Measurements from ENCODE around the gene MYH10.

The MYH10 gene

DNA sequence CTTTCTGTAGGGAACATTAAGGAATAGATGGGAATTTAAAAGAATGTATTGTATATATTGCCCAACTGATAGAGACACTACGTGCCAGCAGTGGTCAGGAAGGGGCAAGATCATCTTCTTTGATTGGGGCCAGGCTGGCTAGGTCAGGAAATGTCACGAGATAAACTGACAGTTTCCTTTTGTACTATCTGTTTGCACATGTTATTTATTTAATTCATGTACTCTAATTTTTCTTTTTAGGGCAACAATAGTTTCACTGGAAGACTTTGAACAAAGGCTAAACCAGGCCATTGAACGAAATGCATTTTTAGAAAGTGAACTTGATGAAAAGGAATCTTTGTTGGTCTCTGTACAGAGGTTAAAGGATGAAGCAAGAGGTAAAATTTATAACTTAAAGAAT, 182.2 kb downstream of the MYH10 start:
- Histone ChIP-seq H3K4me1 (ENCODE audit: control insufficient read depth, insufficient read depth, low read length, poor library complexity, severe bottlenecking) (no peaks in the 10 kb centered on the region), H3K9me3 (ENCODE audit: control insufficient read depth, low read length) (no peaks in the 10 kb centered on the region), H3K36me3 (ENCODE audit: control insufficient read depth, insufficient read depth, low read length) (peaks cover 92% of the 10 kb centered on the region), H3K4me3 (ENCODE audit: extremely low read depth, insufficient read depth, low read length, poor library complexity, severe bottlenecking) (no peak overlapping the region), H3K27ac (ENCODE audit: low read depth, low read length, severe bottlenecking) (no peak overlapping the region)
- 92 to 100% methylated on average over 1 to 2 of the region's 3 CpGs for WGBS, 2 experiments (ENCODE audit: insufficient coverage in 2 of 2)

DNA sequence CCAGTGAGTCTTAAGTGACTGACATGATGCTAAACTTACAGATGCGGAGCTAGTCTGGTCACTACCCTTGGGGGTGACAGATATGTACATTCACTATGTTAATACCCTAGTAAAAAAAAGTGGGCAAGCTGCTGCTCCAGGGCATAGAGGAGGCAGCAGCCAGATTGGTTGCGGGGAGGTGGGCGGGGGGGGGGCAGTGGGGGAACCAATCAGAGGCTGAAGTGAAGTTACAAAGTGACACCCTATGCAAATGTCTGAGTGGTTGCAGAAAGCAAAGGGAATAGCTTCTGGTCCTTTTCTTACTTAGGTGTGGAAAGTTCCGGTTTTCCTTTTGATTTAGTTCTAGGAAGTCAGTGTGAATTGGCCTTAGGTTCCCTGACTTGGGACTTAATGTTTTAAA, 182.7 kb downstream of the MYH10 start:
- Histone ChIP-seq H3K9me3 (ENCODE audit: control insufficient read depth, low read length) (no peaks in the 10 kb centered on the region), H3K4me1 (ENCODE audit: control insufficient read depth, insufficient read depth, low read length, poor library complexity, severe bottlenecking) (no peaks in the 10 kb centered on the region), H3K4me3 (ENCODE audit: extremely low read depth, insufficient read depth, low read length, poor library complexity, severe bottlenecking) (no peak overlapping the region), H3K36me3 (ENCODE audit: control insufficient read depth, insufficient read depth, low read length) (peaks cover 87% of the 10 kb centered on the region), H3K27ac (ENCODE audit: low read depth, low read length, severe bottlenecking) (no peak overlapping the region)
- 92% methylated on average over 2 of the region's 4 CpGs; no CpG with 5 or more reads in 1 of the 2 experiments for WGBS, 2 experiments (ENCODE audit: insufficient coverage in 2 of 2)

DNA sequence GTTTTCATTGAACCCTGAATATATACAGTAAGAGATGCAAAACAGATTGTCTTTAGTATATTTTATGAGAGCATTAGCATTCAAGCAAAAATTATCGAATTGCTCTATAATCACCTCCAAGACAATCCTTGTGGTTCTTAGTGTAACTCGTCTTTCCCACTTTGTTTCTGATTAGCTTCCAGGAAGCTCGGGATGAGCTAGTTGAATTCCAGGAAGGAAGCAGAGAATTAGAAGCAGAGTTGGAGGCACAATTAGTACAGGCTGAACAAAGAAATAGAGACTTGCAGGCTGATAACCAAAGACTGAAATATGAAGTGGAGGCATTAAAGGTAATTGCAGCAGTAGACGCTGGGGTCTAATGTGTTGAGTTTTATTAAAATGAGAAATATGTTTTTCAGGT, 185.0 kb downstream of the MYH10 start:
- WGBS, 2 experiments (ENCODE audit: insufficient coverage in 2 of 2), result 92 to 93% methylated on average over 2 to 3 of the region's 4 CpGs
- Histone ChIP-seq H3K4me1 (ENCODE audit: control insufficient read depth, insufficient read depth, low read length, poor library complexity, severe bottlenecking) (no peaks in the 10 kb centered on the region), H3K27ac (ENCODE audit: low read depth, low read length, severe bottlenecking) (peak overlapping the region; percentile 3), H3K4me3 (ENCODE audit: extremely low read depth, insufficient read depth, low read length, poor library complexity, severe bottlenecking) (no peak overlapping the region), H3K36me3 (ENCODE audit: control insufficient read depth, insufficient read depth, low read length) (peaks cover 67% of the 10 kb centered on the region), H3K9me3 (ENCODE audit: control insufficient read depth, low read length) (no peaks in the 10 kb centered on the region)

DNA sequence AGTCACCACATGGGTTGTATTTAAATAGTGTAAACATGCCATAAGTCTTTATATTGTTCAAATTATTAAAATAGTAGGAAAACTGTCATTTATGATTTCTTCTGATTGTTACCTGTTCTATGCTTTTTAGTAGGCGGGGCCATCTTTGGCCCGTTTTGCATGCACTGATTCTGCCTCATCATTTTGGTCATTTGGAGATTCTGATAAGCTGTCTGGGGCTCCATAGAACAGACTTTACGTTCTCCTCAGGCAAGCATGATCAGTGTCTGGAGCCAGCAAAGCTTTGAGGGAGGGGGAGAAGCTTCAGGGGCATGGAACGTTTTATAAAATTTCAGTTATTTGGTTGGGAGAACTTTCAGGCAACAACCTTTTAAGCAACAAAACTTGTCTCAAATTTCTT, 186.0 kb downstream of the MYH10 start:
- H3K9me3 ChIP-seq (ENCODE audit: control insufficient read depth, low read length), result no peaks in the 10 kb centered on the region
- peaks cover 67% of the 10 kb centered on the region for H3K36me3 ChIP-seq (ENCODE audit: control insufficient read depth, insufficient read depth, low read length)
- no peak overlapping the region for H3K4me3 ChIP-seq (ENCODE audit: extremely low read depth, insufficient read depth, low read length, poor library complexity, severe bottlenecking)
- no peak overlapping the region for H3K27ac ChIP-seq (ENCODE audit: low read depth, low read length, severe bottlenecking)
- 96% methylated on average over 3 of the region's 4 CpGs for WGBS, 2 experiments (ENCODE audit: insufficient coverage in 2 of 2)
- no peaks in the 10 kb centered on the region for H3K4me1 ChIP-seq (ENCODE audit: control insufficient read depth, insufficient read depth, low read length, poor library complexity, severe bottlenecking)

DNA sequence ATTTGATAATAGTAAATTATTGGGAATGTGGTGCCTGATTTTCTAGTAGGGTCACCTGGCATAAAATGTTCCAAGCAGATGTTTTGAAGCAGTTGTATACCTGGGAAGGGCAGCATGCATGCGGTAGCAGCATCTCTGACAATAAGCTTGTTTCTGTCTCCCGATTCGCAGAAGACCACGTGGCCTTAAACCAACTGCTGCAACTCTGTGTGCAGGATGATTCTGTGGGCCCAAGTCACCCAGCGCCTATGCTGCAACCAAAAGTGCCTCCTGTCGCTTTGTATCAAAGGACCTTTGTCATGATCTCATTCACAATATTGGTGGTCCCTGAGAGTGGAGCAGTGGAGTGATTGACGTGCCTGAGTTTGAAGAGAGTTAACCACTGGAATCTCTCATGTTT, 186.8 kb downstream of the MYH10 start:
- no peaks in the 10 kb centered on the region for H3K4me1 ChIP-seq (ENCODE audit: control insufficient read depth, insufficient read depth, low read length, poor library complexity, severe bottlenecking)
- H3K27ac ChIP-seq (ENCODE audit: low read depth, low read length, severe bottlenecking), result no peak overlapping the region
- WGBS, 2 experiments (ENCODE audit: insufficient coverage in 2 of 2), result 93 to 95% methylated on average over 4 to 7 of the region's 7 CpGs
- H3K4me3 ChIP-seq (ENCODE audit: extremely low read depth, insufficient read depth, low read length, poor library complexity, severe bottlenecking), result no peak overlapping the region
- H3K9me3 ChIP-seq (ENCODE audit: control insufficient read depth, low read length), result no peaks in the 10 kb centered on the region
- H3K36me3 ChIP-seq (ENCODE audit: control insufficient read depth, insufficient read depth, low read length), result peaks cover 66% of the 10 kb centered on the region

DNA sequence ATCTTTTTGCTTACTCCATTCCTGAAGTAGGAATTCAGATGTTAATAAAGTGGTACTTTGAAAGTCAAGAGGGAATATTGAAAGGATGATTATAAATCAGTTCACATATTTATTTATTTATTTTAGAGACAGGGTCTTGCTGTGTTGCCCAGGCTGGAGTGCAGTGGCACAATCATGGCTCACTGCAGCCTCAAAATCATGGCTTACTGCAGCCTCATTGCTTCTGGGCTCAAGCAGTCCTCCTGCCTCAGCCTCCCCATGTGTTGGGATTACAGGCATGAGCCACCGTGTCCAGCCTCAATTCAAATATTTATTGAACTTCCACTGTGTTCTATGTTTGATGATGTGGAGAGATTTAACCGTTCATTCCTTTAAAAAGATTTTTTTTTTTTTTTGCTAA, 188.2 kb downstream of the MYH10 start:
- no CpG with 5 or more reads among the region's 2 CpGs for WGBS, 2 experiments (ENCODE audit: insufficient coverage in 2 of 2)
- H3K4me3 ChIP-seq (ENCODE audit: extremely low read depth, insufficient read depth, low read length, poor library complexity, severe bottlenecking), result no peak overlapping the region
- H3K27ac ChIP-seq (ENCODE audit: low read depth, low read length, severe bottlenecking), result no peak overlapping the region
- no peaks in the 10 kb centered on the region for H3K4me1 ChIP-seq (ENCODE audit: control insufficient read depth, insufficient read depth, low read length, poor library complexity, severe bottlenecking)
- H3K36me3 ChIP-seq (ENCODE audit: control insufficient read depth, insufficient read depth, low read length), result peaks cover 60% of the 10 kb centered on the region
- H3K9me3 ChIP-seq (ENCODE audit: control insufficient read depth, low read length), result no peaks in the 10 kb centered on the region

DNA sequence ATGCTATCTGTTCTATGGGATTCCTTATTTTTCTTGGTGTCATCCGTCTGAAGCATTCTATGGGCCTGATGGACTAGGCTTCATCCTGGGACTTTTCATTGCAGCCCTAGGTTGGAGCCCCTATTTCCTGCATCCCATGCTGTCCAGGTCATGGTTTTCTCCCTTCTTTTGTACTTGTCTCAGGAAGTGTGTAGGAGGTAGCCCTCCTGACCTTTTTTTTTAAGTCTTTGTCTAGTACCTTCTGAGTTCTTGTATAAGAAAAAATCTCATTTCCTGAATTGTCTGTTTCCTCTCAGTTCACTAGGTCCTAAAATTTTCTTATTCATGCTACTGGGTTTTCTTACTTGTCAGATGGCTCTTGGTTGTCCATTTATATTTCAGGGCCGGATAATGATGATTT, 188.8 kb downstream of the MYH10 start:
- Histone ChIP-seq H3K27ac (ENCODE audit: low read depth, low read length, severe bottlenecking) (no peak overlapping the region), H3K4me3 (ENCODE audit: extremely low read depth, insufficient read depth, low read length, poor library complexity, severe bottlenecking) (no peak overlapping the region), H3K4me1 (ENCODE audit: control insufficient read depth, insufficient read depth, low read length, poor library complexity, severe bottlenecking) (no peaks in the 10 kb centered on the region), H3K36me3 (ENCODE audit: control insufficient read depth, insufficient read depth, low read length) (peaks cover 54% of the 10 kb centered on the region), H3K9me3 (ENCODE audit: control insufficient read depth, low read length) (no peaks in the 10 kb centered on the region)
- WGBS, 2 experiments (ENCODE audit: insufficient coverage in 2 of 2), result 91% methylated on average over 1 of the region's 2 CpGs; no CpG with 5 or more reads in 1 of the 2 experiments

DNA sequence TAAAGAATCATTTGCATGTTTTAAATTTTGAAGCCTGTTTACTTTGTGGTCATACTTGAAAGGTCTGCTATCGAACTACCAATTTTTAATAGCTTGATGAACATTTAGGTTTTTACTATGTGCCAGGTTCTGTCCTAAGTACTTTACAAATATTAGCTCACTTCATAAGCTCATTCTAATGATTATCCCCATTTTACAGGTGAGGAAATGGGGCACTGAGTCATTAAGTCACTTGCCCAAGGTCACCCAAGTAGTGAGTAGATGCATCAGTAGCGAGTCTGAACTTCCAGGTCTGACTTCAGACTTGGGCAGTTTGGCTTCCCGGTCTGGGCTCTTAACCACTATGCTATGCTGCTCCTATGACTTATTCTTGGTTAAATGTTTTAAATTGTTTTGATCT, 190.8 kb downstream of the MYH10 start:
- H3K9me3 ChIP-seq (ENCODE audit: control insufficient read depth, low read length), result no peaks in the 10 kb centered on the region
- peaks cover 37% of the 10 kb centered on the region for H3K36me3 ChIP-seq (ENCODE audit: control insufficient read depth, insufficient read depth, low read length)
- no peak overlapping the region for H3K27ac ChIP-seq (ENCODE audit: low read depth, low read length, severe bottlenecking)
- H3K4me3 ChIP-seq (ENCODE audit: extremely low read depth, insufficient read depth, low read length, poor library complexity, severe bottlenecking), result no peak overlapping the region
- 100% methylated on average over 2 of the region's 3 CpGs; no CpG with 5 or more reads in 1 of the 2 experiments for WGBS, 2 experiments (ENCODE audit: insufficient coverage in 2 of 2)
- H3K4me1 ChIP-seq (ENCODE audit: control insufficient read depth, insufficient read depth, low read length, poor library complexity, severe bottlenecking), result no peaks in the 10 kb centered on the region

DNA sequence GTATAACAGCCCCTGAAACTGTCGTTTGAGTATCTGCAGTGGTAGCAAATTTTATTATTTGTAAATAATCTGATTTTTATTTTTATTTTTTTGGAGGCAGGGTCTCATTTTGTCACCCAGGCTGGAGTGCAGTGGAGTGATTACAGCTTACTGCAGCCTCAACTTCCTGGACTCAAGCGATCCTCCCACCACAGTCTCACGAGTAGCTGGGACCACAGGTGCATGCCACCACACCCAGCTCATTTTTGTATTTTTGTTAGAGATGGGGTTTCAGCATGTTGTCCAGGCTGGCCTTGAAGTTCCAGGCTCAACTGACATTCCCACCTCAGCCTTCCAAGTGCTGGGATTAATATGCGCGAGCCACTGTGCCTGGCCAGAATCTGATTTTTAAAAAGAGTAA, 192.1 kb downstream of the MYH10 start:
- no CpG with 5 or more reads among the region's 5 CpGs for WGBS, 2 experiments (ENCODE audit: insufficient coverage in 2 of 2)
- H3K4me1 ChIP-seq (ENCODE audit: control insufficient read depth, insufficient read depth, low read length, poor library complexity, severe bottlenecking), result no peaks in the 10 kb centered on the region
- no peaks in the 10 kb centered on the region for H3K9me3 ChIP-seq (ENCODE audit: control insufficient read depth, low read length)
- H3K4me3 ChIP-seq (ENCODE audit: extremely low read depth, insufficient read depth, low read length, poor library complexity, severe bottlenecking), result no peak overlapping the region
- no peak overlapping the region for H3K27ac ChIP-seq (ENCODE audit: low read depth, low read length, severe bottlenecking)
- H3K36me3 ChIP-seq (ENCODE audit: control insufficient read depth, insufficient read depth, low read length), result peaks cover 27% of the 10 kb centered on the region

DNA sequence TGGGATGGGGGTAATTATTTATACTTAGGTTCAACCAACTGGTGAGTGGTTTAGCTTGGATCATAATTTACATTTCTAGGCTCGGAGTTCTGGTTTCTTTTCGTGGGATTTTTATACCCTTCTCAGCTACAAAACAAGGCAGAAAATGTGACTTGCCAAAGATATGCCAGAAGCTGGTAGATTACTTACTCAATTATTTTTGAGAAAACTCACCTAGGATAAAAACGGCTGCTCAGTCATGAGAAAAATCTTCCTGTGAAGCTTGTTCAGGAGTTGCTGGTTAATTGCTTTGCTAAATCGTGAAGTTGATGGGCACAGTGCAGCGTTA, 193.7 kb downstream of the MYH10 start:
- Histone ChIP-seq H3K4me1 (ENCODE audit: control insufficient read depth, insufficient read depth, low read length, poor library complexity, severe bottlenecking) (no peaks in the 10 kb centered on the region), H3K36me3 (ENCODE audit: control insufficient read depth, insufficient read depth, low read length) (peaks cover 27% of the 10 kb centered on the region), H3K9me3 (ENCODE audit: control insufficient read depth, low read length) (no peaks in the 10 kb centered on the region), H3K4me3 (ENCODE audit: extremely low read depth, insufficient read depth, low read length, poor library complexity, severe bottlenecking) (peak overlapping the region; percentile 94), H3K27ac (ENCODE audit: low read depth, low read length, severe bottlenecking) (peak overlapping the region; percentile 99)
- WGBS, 2 experiments (ENCODE audit: insufficient coverage in 2 of 2), result 20 to 33% methylated on average over 2 of the region's 5 CpGs

DNA sequence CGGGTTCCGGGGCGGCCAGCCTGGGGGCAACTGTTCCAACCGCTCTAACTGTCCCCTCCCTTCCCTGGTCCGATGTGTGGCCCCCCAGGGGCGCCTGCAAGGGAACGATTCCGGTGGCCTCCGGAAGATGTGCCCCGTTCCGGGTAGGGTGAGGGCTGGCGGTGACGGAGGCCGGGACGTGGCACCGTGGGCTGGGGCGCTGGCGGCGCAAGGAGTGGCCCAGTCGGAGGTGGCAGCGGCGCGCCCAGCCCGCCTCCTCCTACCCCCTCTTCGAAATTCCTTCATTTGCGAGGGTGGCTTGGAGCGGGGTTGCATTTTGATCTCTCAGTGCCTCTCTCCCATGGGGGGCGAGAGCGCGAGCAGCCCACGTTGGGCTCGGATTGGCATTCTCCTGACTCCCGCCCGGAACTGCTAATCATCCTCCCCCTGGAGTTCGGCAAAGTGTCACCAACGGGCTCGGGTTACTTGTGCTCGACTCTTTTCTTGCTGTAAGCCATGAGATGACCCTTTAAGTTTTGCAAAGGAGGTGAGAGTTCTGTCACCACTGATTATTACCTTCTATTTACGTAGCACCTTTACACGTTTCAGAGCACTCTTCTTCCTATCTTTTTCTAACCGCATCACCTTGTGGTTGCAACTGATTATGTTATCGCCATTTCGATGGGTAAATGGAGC, 194.2 kb downstream of the MYH10 start:
- no peaks in the 10 kb centered on the region for H3K9me3 ChIP-seq (ENCODE audit: control insufficient read depth, low read length)
- H3K4me3 ChIP-seq (ENCODE audit: extremely low read depth, insufficient read depth, low read length, poor library complexity, severe bottlenecking), result peak overlapping the region; percentile 94
- H3K27ac ChIP-seq (ENCODE audit: low read depth, low read length, severe bottlenecking), result peak overlapping the region; percentile 99
- WGBS, 2 experiments (ENCODE audit: insufficient coverage in 2 of 2), result 0% methylated on average over 18 to 27 of the region's 43 CpGs
- H3K36me3 ChIP-seq (ENCODE audit: control insufficient read depth, insufficient read depth, low read length), result peaks cover 27% of the 10 kb centered on the region
- no peaks in the 10 kb centered on the region for H3K4me1 ChIP-seq (ENCODE audit: control insufficient read depth, insufficient read depth, low read length, poor library complexity, severe bottlenecking)
